Measurements from ENCODE around the gene BPIFB2. TPM values are rescaled to one million over a fixed set of nuclear protein-coding genes. Genes with fewer than 3 reads are reported as not detected.

Gene BPIFB2
- total RNA-seq, 1 donor from 2014 or later, result not detected

GRCh38 chr20:33018169-33018931 lies 10.8 kb downstream of the BPIFB2 start:
- no peak overlapping the region for H3K27ac ChIP-seq
- no peak for TF ChIP-seq CTCF (IDR thresholded peaks at IDR 0.05)
- intact Hi-C loops (cut with DNase I), result no loop called here
- H3K36me3 ChIP-seq, result no peaks in the 10 kb centered on the region
- no peaks in the 10 kb centered on the region for H3K27me3 ChIP-seq
- no peak for DNase-seq (ENCODE audit: low spot score in 2 of 2)
- H3K4me3 ChIP-seq, result no peak overlapping the region
- H3K4me1 ChIP-seq, result no peaks in the 10 kb centered on the region
- H3K9me3 ChIP-seq, result no peaks in the 10 kb centered on the region

DNA sequence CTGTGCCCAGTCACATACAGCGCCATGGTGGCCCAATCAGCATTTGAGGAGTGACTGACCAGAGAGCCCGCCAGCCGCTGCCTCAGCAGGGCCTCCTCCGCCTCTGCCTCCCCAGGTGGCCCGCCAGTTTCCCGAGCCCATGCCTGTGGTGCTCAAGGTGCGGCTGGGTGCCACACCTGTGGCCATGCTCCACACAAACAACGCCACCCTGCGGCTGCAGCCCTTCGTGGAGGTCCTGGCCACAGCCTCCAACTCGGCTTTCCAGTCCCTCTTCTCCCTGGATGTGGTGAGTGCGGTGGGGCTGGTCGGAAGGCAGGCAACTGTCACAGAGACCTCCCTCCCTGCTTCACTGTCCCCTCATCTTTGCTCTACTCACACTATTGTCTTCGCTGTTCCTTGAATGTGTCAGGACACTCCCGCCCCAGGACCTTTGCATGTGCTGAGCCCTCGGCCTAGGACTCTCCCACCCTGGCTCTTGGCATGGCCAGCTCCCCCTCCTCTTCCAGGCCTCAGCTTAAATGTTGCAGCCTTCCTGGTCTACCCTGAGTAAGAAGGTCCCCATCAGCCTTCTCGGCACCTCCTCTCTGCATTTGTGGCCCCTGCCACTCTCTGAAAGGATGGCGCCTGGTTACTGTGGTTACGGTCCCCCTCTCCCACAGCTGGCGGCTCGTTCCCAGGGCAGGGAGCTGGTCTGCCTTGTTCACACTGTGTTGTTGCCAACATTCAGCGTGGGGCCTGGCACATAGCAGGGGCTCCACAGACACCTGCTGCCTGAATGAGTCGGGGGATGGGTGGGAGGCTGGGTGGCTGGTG lies 12.2 kb downstream of the BPIFB2 start:
- no peaks in the 10 kb centered on the region for H3K36me3 ChIP-seq
- intact Hi-C loops (cut with DNase I), result no loop called here
- no peak for TF ChIP-seq CTCF (IDR thresholded peaks at IDR 0.05)
- no peaks in the 10 kb centered on the region for H3K4me1 ChIP-seq
- no peak for DNase-seq (ENCODE audit: low spot score in 2 of 2)
- H3K9me3 ChIP-seq, result no peaks in the 10 kb centered on the region
- H3K4me3 ChIP-seq, result no peak overlapping the region
- no peak overlapping the region for H3K27ac ChIP-seq
- no peaks in the 10 kb centered on the region for H3K27me3 ChIP-seq

DNA sequence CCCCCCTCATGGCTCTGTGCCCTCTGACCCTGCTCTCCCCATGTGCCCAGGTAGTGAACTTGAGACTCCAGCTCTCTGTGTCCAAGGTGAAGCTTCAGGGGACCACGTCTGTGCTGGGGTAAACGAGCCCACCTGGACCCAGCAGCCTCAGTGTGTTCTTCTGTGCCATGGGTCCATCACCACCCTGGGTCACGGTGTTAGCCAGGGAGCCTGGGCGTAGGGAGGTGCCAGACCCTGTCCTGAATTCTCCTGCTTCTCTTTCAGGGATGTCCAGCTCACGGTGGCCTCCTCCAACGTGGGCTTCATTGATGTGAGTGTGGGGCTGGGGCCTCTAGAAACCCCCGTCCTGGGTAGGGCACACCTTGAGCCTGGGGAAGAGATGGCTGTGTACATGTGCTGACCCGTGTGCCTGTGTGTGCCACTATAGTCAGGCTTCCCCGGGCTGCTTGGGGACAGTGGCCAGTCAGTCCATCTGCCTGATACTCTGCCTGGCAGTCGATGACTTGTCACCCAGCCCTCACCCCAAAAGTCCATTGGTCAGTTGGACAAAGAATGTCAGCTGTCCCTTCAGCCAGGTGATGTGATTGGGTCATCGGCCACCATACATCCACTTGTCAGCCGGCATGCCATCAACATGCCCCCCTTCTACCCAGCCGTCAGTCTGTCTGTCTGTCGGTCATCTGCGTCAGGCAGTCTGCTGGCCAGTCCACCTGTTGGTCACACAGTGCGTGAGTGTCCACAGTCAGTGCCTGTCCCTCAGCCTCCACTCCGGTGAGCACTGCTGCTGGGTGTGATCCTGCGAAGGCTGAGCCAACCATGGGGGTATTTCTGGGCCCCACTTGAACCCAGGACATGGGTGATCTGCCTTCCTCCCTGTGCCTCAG lies 13.0 kb downstream of the BPIFB2 start:
- no peak for TF ChIP-seq CTCF (IDR thresholded peaks at IDR 0.05)
- Histone ChIP-seq H3K36me3 (no peaks in the 10 kb centered on the region), H3K27me3 (no peaks in the 10 kb centered on the region), H3K4me1 (no peaks in the 10 kb centered on the region), H3K27ac (no peak overlapping the region), H3K9me3 (no peaks in the 10 kb centered on the region), H3K4me3 (no peak overlapping the region)
- intact Hi-C loops (cut with DNase I), result no loop called here
- no peak for DNase-seq (ENCODE audit: low spot score in 2 of 2)

GRCh38 chr20:33021879-33022278 lies 14.4 kb downstream of the BPIFB2 start:
- H3K4me3 ChIP-seq, result no peak overlapping the region
- H3K4me1 ChIP-seq, result no peaks in the 10 kb centered on the region
- no peaks in the 10 kb centered on the region for H3K9me3 ChIP-seq
- TF ChIP-seq CTCF (IDR thresholded peaks at IDR 0.05), result no peak
- H3K36me3 ChIP-seq, result no peaks in the 10 kb centered on the region
- H3K27me3 ChIP-seq, result no peaks in the 10 kb centered on the region
- no peak overlapping the region for H3K27ac ChIP-seq
- intact Hi-C loops (cut with DNase I), result no loop called here
- no peak for DNase-seq (ENCODE audit: low spot score in 2 of 2)

DNA sequence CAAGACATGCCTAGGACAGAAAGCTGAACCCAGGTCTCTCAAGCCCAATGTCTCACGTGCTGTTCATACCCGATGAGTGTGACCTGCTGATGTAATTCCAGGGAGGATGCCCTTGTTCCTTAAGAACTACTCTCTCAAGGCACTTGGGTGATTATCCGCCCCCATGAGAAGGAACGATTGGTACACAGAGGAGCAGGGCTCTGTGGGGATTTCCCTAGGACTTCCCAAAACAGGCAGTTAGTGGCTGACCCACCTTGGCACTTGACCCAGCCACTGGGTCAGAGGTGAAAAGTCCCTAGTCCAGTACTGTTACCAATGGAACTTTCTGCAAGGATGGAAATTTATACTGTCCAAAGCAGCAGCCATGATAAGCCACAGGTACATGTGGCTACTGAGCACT lies 14.8 kb downstream of the BPIFB2 start:
- no peak for TF ChIP-seq CTCF (IDR thresholded peaks at IDR 0.05)
- Histone ChIP-seq H3K4me1 (no peaks in the 10 kb centered on the region), H3K4me3 (no peak overlapping the region), H3K36me3 (no peaks in the 10 kb centered on the region), H3K27me3 (no peaks in the 10 kb centered on the region), H3K9me3 (no peaks in the 10 kb centered on the region), H3K27ac (no peak overlapping the region)
- intact Hi-C loops (cut with DNase I), result no loop called here
- no peak for DNase-seq (ENCODE audit: low spot score in 2 of 2)

All from ascending aorta (tissue), 2 donors.